Caco-2 (cell line): ENCODE data around the gene LYRM1. TPM values are rescaled to one million over a fixed set of nuclear protein-coding genes. Genes with fewer than 3 reads are reported as not detected.

ENCODE experiments used
- BruUV-seq: library from RNA; stranded (reverse); fragments of 400-500 nt; replicated peaks from 2 replicates; lab custom pipeline; 2021; lab: Mats Ljungman, UMichigan
- CTCF ChIA-PET: fragments of 300-600 bp; sonication (Branson Sonifier 250); formaldehyde crosslinking; loops from one replicate; lab custom pipeline; 2022; ENCODE audit warnings: antibody characterized with exemption; lab: Charles Lee
- POLR2A ChIA-PET: fragments of 300-600 bp; sonication (Branson Sonifier 250); formaldehyde crosslinking; loops from one replicate; lab custom pipeline; 2022; ENCODE audit warnings: antibody characterized with exemption; lab: Charles Lee
- DNase-seq, 2 experiments: peaks; one replicate each; pipeline versions ENCODE4 v3.0.0 to v3.0.0-alpha.2; 2020 to 2022
- H3K27me3 ChIP-seq: replicated peaks from 2 replicates; pipeline ENCODE4 v1.6.0; 2011; ENCODE audit warnings: low read length; ENCODE audit not compliant: control insufficient read depth, insufficient read depth
- H3K36me3 ChIP-seq: 2 replicates; pipeline ENCODE4 v1.5.1; 2011; ENCODE audit warnings: low read length; ENCODE audit not compliant: control insufficient read depth, insufficient read depth
- H3K4me1 ChIP-seq: fragments of 250-450 bp; sonication (Bioruptor Pico); 2 replicates; pipeline ENCODE4 v1.5.1; 2020; ENCODE audit warnings: mild to moderate bottlenecking
- H3K4me3 ChIP-seq: 2 replicates; pipeline ENCODE4 v1.5.1; 2011; ENCODE audit warnings: low read depth, mild to moderate bottlenecking, control low read depth, low read length
- H3K9me3 ChIP-seq: fragments of 250-450 bp; sonication (Bioruptor Pico); 2 replicates; pipeline ENCODE4 v1.5.1; 2020; ENCODE audit warnings: mild to moderate bottlenecking, moderate library complexity
- H3K27ac Mint-ChIP-seq: one replicate; pipeline ENCODE4 v1.8.0; 2022; ENCODE audit warnings: mixed read lengths; ENCODE audit not compliant: unreplicated experiment
- H3K27me3 Mint-ChIP-seq: one replicate; pipeline ENCODE4 v1.8.0; 2022; ENCODE audit warnings: mixed read lengths; ENCODE audit not compliant: insufficient read depth, unreplicated experiment
- H3K36me3 Mint-ChIP-seq: one replicate; pipeline ENCODE4 v1.8.0; 2022; ENCODE audit warnings: mild to moderate bottlenecking, mixed read lengths; ENCODE audit not compliant: insufficient read depth, unreplicated experiment
- H3K4me1 Mint-ChIP-seq: one replicate; pipeline ENCODE4 v1.8.0; 2022; ENCODE audit warnings: low read depth, mixed read lengths; ENCODE audit not compliant: unreplicated experiment
- H3K4me3 Mint-ChIP-seq: one replicate; pipeline ENCODE4 v1.8.0; 2022; ENCODE audit warnings: mild to moderate bottlenecking, moderate library complexity, mixed read lengths; ENCODE audit not compliant: unreplicated experiment
- H3K9me3 Mint-ChIP-seq: one replicate; pipeline ENCODE4 v1.8.0; 2022; ENCODE audit warnings: mixed read lengths; ENCODE audit not compliant: unreplicated experiment
- CTCF ChIP-seq, 2 experiments: fragments of 200-600 bp in 1 of 2; IDR thresholded peaks; 1 replicate in 1 of 2; 2 replicates in 1 of 2; pipeline versions ENCODE4 v1.5.1 to v1.8.0; 2011 to 2022; ENCODE audit warnings: antibody characterized with exemption in 1 of 2, control low read depth in 1 of 2, inconsistent platforms in 1 of 2, low read depth in 1 of 2, low read length in 1 of 2, mild to moderate bottlenecking in 1 of 2, moderate library complexity in 1 of 2; ENCODE audit not compliant: insufficient read depth in 1 of 2, severe bottlenecking in 1 of 2, unreplicated experiment in 1 of 2
- intact Hi-C: fragments of 100-400 bp; cut with micrococcal nuclease; formaldehyde crosslinking; loops from one replicate; pipeline ENCODE4 v1.10.0; 2022; ENCODE audit not compliant: unreplicated experiment
- total RNA-seq: library from RNA; stranded (reverse); gene quantifications from 2 replicates; pipeline ENCODE4 v1.2.3, GENCODE V29; 2022

Gene LYRM1
- total RNA-seq, 1 experiment from 2014 or later = 46.1 TPM

GRCh38 chr16:20868890-20869289, 31.7 kb upstream of the LYRM1 start:
- intact Hi-C loops = no loop called here
- H3K36me3 Mint-ChIP-seq = peaks cover 6% of the 10 kb centered on the region
- Histone ChIP-seq H3K4me3 (no peak overlapping the region), H3K4me1 (no peaks in the 10 kb centered on the region), H3K9me3 (no peaks in the 10 kb centered on the region), H3K36me3 (no peaks in the 10 kb centered on the region; the same call in 1 of the 2 replicates), H3K27me3 (no peaks in the 10 kb centered on the region)
- no peaks in the 10 kb centered on the region for H3K9me3 Mint-ChIP-seq
- BruUV-seq = no TSS peak
- ChIA-PET CTCF (no interaction called here), POLR2A (no interaction called here)
- no peaks in the 10 kb centered on the region for H3K27me3 Mint-ChIP-seq
- H3K27ac Mint-ChIP-seq = no peak overlapping the region
- no peak for TF ChIP-seq CTCF (IDR thresholded peaks at IDR 0.05; ENCODE audit: insufficient read depth in 1 of 2, low read depth in 1 of 2, low read length in 1 of 2, severe bottlenecking in 1 of 2, unreplicated experiment in 1 of 2)
- peaks cover 6% of the 10 kb centered on the region for H3K4me1 Mint-ChIP-seq
- H3K4me3 Mint-ChIP-seq = no peak overlapping the region
- DNase-seq = no peak

GRCh38 chr16:20870122-20870820, 30.3 kb upstream of the LYRM1 start:
- Mint-ChIP-seq H3K27ac (no peak overlapping the region), H3K4me1 (peaks cover 6% of the 10 kb centered on the region), H3K4me3 (no peak overlapping the region), H3K36me3 (peaks cover 6% of the 10 kb centered on the region), H3K9me3 (no peaks in the 10 kb centered on the region), H3K27me3 (no peaks in the 10 kb centered on the region)
- Histone ChIP-seq H3K4me3 (no peak overlapping the region), H3K36me3 (no peaks in the 10 kb centered on the region; the same call in 1 of the 2 replicates), H3K4me1 (peaks cover 2% of the 10 kb centered on the region), H3K9me3 (no peaks in the 10 kb centered on the region), H3K27me3 (no peaks in the 10 kb centered on the region)
- DNase-seq = no peak
- BruUV-seq = no TSS peak
- ChIA-PET CTCF (no interaction called here), POLR2A (no interaction called here)
- intact Hi-C loops = no loop called here
- TF ChIP-seq CTCF (IDR thresholded peaks at IDR 0.05; ENCODE audit: insufficient read depth in 1 of 2, low read depth in 1 of 2, low read length in 1 of 2, severe bottlenecking in 1 of 2, unreplicated experiment in 1 of 2) = no peak

- H3K9me3 Mint-ChIP-seq = no peaks in the 10 kb centered on the region
- intact Hi-C loops = no loop called here
- H3K27me3 Mint-ChIP-seq = no peaks in the 10 kb centered on the region
- Histone ChIP-seq H3K4me3 (no peak overlapping the region), H3K36me3 (no peaks in the 10 kb centered on the region; the same call in 1 of the 2 replicates), H3K4me1 (peaks cover 5% of the 10 kb centered on the region), H3K9me3 (no peaks in the 10 kb centered on the region), H3K27me3 (no peaks in the 10 kb centered on the region)
- H3K27ac Mint-ChIP-seq = no peak overlapping the region
- TF ChIP-seq CTCF (IDR thresholded peaks at IDR 0.05; ENCODE audit: insufficient read depth in 1 of 2, low read depth in 1 of 2, low read length in 1 of 2, severe bottlenecking in 1 of 2, unreplicated experiment in 1 of 2) = no peak
- peaks cover 6% of the 10 kb centered on the region for H3K4me1 Mint-ChIP-seq
- no TSS peak for BruUV-seq
- DNase-seq = no peak
- peaks cover 7% of the 10 kb centered on the region for H3K36me3 Mint-ChIP-seq
- H3K4me3 Mint-ChIP-seq = no peak overlapping the region
- ChIA-PET CTCF (no interaction called here), POLR2A (no interaction called here)
Observed at GRCh38 chr16:20871258-20871657, 29.3 kb upstream of the LYRM1 start.
